Measurements from ENCODE around the gene CNGA3. TPM values are rescaled to one million over a fixed set of nuclear protein-coding genes. Genes with fewer than 3 reads are reported as not detected.

Gene CNGA3
- total and polyA plus RNA-seq, 2 donors (not counting 3 experiments of a cell fraction or from before 2014, with no cell fraction given) = not detected

- Histone ChIP-seq H3K9ac (replicated peaks; ENCODE audit: extremely low read depth, insufficient read depth, low read length) (no peak overlapping the region), H3K27ac (ENCODE audit: insufficient read depth, low read depth, low read length) (no peak overlapping the region), H3K9me3 (replicated peaks; ENCODE audit: control insufficient read depth, insufficient read depth, low read length) (no peaks in the 10 kb centered on the region), H3K4me1 (ENCODE audit: control insufficient read depth, extremely low read depth, insufficient read depth, low read length) (no peaks in the 10 kb centered on the region), H3K9me1 (replicated peaks; ENCODE audit: control insufficient read depth, extremely low read depth, insufficient read depth, low read length) (no peaks in the 10 kb centered on the region), H3K27me3 (ENCODE audit: control insufficient read depth in 2 of 2, insufficient read depth in 2 of 2, low read length in 2 of 2) (no peaks in the 10 kb centered on the region), H3K4me3 (replicated peaks in 1 of 3; ENCODE audit: insufficient read depth in 1 of 3, low read depth in 1 of 3, low read length in 3 of 3) (no peak overlapping the region), H3K36me3 (ENCODE audit: control insufficient read depth in 2 of 2, extremely low read depth in 1 of 2, insufficient read depth in 2 of 2, low read length in 2 of 2) (no peaks in the 10 kb centered on the region), H2AFZ (ENCODE audit: low read depth, low read length) (peak overlapping the region; percentile 59), H3K79me2 (ENCODE audit: control insufficient read depth, insufficient read depth, low read length) (no peaks in the 10 kb centered on the region), H3K4me2 (ENCODE audit: insufficient read depth, low read length) (no peak overlapping the region), H4K20me1 (replicated peaks; ENCODE audit: control insufficient read depth, extremely low read depth, insufficient read depth, low read length) (no peaks in the 10 kb centered on the region)
- FAIRE-seq (peak; percentile 69), DNase-seq (ENCODE audit: low read depth, low spot score) (peak; percentile 22)
- BruUV-seq (replicated peaks) = no TSS peak
- POLR2A ChIA-PET = no interaction called here
- dilution Hi-C loops (cut with MboI; ENCODE audit: extremely low pct_ligation_motif_present, low sequenced_read_pairs) = loop anchor here (25.0 kb wide), 1 partner anchor 172 kb away; no protein-coding TSS in a partner anchor
- CTCF ChIA-PET = interaction anchor here (1.0 kb wide), 1 partner anchor 9 kb away, joined by 3 read pairs; no protein-coding TSS in a partner anchor
- intact Hi-C loops (cut with micrococcal nuclease) = no loop called here
- no peak for TF ChIP-seq GATA2 (IDR thresholded peaks at IDR 0.05; ENCODE audit: insufficient read depth, insufficient read length, low read depth, low read length)
- peak; percentile 58 for TF ChIP-seq FOS (IDR thresholded peaks at IDR 0.05; ENCODE audit: borderline replicate concordance, insufficient read depth, low read length)
- TF ChIP-seq POLR2AphosphoS5 (IDR thresholded peaks at IDR 0.05; ENCODE audit: insufficient read depth, low read depth, low read length) = no peak
- no peak for TF ChIP-seq POLR2A (IDR thresholded peaks at IDR 0.05; ENCODE audit: low read depth, low read length)
- no peak for TF ChIP-seq MYC (IDR thresholded peaks at IDR 0.05; ENCODE audit: low read depth, low read length)
- no peak for TF ChIP-seq MAX (IDR thresholded peaks at IDR 0.05; ENCODE audit: insufficient read depth, insufficient read length)
- TF ChIP-seq CTCF (IDR thresholded peaks at IDR 0.05; ENCODE audit: extremely low read depth in 1 of 2, insufficient read depth in 1 of 2, low read depth in 1 of 2, low read length in 2 of 2) = no peak
- no peak for TF ChIP-seq JUN (IDR thresholded peaks at IDR 0.05; ENCODE audit: borderline replicate concordance, insufficient read depth, insufficient read length, low read depth)
- TF ChIP-seq EZH2 (IDR thresholded peaks at IDR 0.05; ENCODE audit: borderline replicate concordance, low read depth, low read length, severe bottlenecking) = no peak
Measured at GRCh38 chr2:98334439-98335078, 11.7 kb upstream of the CNGA3 start.
